ENCODE data around the gene LMF1.

Gene LMF1

DNA sequence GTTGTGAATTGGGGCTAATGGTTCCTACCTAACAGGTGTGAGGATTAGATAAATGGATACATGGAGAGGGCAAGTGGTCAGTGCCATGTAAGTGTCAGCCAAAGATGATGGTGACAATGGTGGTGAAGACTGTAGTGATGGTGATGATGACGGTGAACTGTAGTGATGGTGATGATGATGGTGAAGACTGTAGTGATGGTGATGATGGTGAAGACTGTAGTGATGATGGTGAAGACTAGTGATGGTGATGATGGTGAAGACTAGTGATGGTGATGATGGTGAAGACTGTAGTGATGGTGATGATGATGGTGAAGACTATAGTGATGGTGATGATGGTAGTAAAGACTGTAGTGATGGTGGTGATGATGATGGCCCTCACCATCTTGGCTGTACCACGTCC, 152.2 kb downstream of the LMF1 start:
- H3K4me1 Mint-ChIP-seq = peaks cover 10% of the 10 kb centered on the region
- H3K36me3 Mint-ChIP-seq = no peaks in the 10 kb centered on the region
- ATAC-seq = no peak
- peaks cover 21% of the 10 kb centered on the region for H3K27me3 Mint-ChIP-seq
- H3K4me3 Mint-ChIP-seq = no peak overlapping the region
- H3K9me3 Mint-ChIP-seq = no peaks in the 10 kb centered on the region
- no peak overlapping the region for H3K27ac Mint-ChIP-seq

DNA sequence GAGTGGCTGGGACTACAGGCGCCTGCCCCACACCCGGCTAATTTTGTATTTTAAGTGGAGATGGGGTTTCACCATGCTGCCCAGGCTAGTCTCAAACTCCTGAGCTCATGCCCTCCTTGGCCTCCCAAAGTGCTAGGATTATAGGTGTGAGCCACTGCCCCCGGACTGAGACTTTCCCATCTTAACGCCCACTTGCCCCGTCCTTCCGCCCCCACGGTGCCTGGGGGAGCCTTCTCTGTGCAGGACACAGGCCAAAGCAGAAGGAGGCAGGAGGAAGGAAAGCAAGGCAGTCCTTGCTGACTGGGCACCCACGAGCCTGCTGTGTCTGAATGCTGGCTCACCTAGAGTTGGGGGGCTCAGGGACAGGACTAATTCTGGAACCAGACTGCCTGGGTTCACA, 152.7 kb downstream of the LMF1 start:
- peaks cover 21% of the 10 kb centered on the region for H3K27me3 Mint-ChIP-seq
- no peak overlapping the region for H3K27ac Mint-ChIP-seq
- no peaks in the 10 kb centered on the region for H3K36me3 Mint-ChIP-seq
- ATAC-seq = no peak
- peaks cover 10% of the 10 kb centered on the region for H3K4me1 Mint-ChIP-seq
- no peaks in the 10 kb centered on the region for H3K9me3 Mint-ChIP-seq
- H3K4me3 Mint-ChIP-seq = no peak overlapping the region

DNA sequence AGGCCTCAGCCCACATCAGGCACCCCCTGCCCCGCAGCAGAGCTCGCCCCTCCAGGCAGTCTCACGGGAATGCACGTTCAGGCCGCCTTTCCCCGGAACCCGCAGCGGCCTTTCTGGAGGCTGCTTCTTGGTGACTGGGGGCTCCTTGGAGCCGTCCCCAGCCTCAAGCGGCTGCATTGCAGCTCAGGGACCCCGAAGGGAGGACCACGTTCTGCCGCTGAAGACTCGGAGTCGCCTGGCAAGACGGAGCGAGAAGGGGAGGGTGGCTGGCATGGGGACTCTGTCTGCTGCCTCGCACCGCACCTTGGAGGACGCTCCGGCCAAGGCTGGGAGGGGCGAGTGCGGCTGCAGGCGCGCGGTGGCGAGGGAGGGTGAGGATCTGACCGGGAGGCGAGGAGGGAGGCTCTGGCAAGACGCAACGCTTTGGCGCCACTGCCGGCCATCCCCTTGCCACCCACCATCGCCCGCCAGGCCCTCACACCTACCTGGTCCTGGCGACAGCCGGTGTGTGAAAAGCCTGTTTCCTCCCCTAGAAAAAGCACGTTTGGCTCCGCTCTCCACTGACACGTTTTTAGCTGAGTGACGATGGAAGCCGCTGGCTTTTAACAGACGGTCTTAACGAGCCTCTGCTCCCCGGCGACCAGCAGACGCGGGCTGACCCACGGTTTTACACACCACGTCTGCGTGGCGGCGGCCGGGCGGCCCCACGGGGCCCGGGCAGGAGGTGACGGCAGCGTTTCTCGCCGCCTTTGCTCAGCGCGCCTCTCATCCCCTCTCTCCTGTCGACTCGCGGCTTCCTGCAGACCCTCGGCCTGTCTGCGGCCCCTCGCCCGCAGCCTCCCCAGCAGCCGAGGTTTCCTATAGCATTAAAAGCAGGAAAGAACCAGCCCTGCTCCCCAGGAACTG, 153.5 kb downstream of the LMF1 start:
- H3K4me1 Mint-ChIP-seq = peaks cover 10% of the 10 kb centered on the region
- H3K4me3 Mint-ChIP-seq = no peak overlapping the region
- no peak overlapping the region for H3K27ac Mint-ChIP-seq
- H3K9me3 Mint-ChIP-seq = peaks cover under 1% of the 10 kb centered on the region
- no peak for ATAC-seq
- peaks cover 2% of the 10 kb centered on the region for H3K36me3 Mint-ChIP-seq
- peaks cover 23% of the 10 kb centered on the region for H3K27me3 Mint-ChIP-seq

DNA sequence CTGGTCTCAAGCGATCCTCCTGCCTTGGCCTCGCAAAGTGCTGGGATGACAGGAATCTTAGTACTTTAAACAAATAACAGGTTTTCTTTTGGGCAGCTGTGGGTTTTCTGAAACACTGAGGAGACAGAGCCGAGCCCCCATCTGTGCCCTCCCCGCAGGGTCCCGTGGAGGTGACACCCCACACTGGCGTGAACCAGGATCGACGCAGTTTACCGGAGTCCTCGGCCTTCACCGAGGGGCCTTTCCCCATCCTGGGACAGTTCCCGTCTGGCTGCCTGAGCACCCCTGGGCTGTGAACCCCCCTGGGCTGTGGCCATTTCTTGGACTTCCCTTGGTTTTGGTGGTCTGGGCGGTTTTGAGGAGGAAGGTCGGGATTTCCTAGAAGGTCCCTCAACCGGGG, 154.9 kb downstream of the LMF1 start:
- ATAC-seq = no peak
- peaks cover 13% of the 10 kb centered on the region for H3K4me1 Mint-ChIP-seq
- H3K9me3 Mint-ChIP-seq = peaks cover 3% of the 10 kb centered on the region
- peaks cover 30% of the 10 kb centered on the region for H3K27me3 Mint-ChIP-seq
- H3K27ac Mint-ChIP-seq = no peak overlapping the region
- H3K4me3 Mint-ChIP-seq = no peak overlapping the region
- H3K36me3 Mint-ChIP-seq = peaks cover 6% of the 10 kb centered on the region

DNA sequence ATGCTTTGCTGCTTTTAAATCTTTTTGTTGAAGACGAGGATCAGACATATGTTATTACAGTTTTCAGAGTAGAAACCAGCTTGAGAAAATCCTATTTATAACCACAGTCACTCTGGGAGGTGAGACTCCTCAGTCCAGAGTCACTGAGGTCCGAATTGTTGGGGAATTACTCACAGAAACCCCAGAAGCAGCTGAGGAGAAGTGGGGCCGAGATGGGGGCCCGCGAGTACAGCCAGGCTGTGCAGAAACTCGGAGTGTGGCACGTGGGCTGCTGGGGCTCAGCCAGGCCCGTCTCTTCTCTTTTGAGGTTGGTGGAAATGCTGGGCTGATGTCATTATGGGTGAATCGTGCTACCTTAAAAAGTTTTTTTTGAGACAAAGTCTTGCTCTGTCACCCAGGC, 155.8 kb downstream of the LMF1 start:
- H3K4me1 Mint-ChIP-seq = peaks cover 12% of the 10 kb centered on the region
- no peak overlapping the region for H3K27ac Mint-ChIP-seq
- no peak overlapping the region for H3K4me3 Mint-ChIP-seq
- peaks cover 3% of the 10 kb centered on the region for H3K9me3 Mint-ChIP-seq
- ATAC-seq = no peak
- peaks cover 6% of the 10 kb centered on the region for H3K36me3 Mint-ChIP-seq
- peaks cover 38% of the 10 kb centered on the region for H3K27me3 Mint-ChIP-seq

DNA sequence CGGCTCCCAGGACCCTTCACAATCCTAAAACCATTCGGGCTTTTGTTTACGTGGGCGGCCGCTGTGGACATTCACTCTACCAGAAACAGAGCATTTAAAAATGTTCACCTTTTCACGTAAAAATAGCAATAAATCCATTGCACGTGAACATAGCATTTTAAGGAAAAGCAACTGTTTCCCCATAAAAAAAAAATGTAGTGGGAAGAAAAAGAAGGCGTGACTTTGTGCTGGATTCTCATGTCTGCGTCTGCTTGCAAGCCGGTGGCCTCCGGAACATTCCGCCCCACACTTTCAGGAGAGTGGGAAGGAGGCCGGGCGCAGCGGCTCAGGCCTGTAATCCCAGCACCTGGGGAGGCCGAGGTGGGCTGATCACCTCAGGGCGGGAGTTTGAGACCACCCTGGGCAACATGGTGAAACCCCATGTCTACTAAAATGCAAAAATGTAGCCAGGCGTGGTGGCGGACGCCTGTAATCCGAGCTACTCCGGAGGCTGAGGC, 156.8 kb downstream of the LMF1 start:
- Mint-ChIP-seq H3K27me3 (peaks cover 49% of the 10 kb centered on the region), H3K36me3 (peaks cover 6% of the 10 kb centered on the region), H3K4me3 (no peak overlapping the region), H3K27ac (no peak overlapping the region), H3K9me3 (peaks cover 3% of the 10 kb centered on the region), H3K4me1 (peaks cover 6% of the 10 kb centered on the region)
- ATAC-seq = no peak

DNA sequence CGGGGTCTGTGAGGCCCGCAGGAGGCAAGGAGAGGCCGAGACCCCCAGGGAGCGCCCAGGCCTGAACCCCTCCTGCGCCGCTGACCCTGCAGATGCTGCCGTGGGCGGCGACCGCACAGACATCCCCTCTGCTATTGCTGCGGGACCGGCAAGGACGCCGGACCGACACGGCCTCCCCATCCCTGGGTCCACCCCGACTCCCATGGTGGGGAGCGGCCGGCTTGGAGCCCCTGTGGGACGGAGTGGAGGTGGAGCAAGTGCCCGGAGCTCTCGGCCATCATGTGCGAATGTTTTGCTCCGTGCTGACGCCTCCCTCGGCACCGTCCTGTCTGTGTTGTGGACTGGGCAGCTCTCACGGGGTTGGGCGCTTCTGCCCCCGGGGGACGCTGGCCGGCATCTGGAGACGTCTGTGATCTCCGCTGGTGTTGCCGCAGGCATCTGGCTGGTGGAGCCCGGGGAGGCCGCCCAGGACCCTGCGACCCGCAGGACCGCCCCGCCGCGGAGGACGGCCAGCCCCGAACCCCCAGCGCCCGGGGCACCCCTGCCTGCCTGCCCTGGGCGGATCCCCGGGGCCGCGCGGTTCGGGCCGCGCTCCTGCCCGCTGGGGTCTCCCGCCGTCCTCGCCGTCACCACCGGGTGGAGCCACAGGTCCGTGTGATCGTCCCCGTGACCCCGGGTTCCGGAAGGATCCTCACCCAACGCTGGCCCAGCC, 157.4 kb downstream of the LMF1 start:
- peaks cover 3% of the 10 kb centered on the region for H3K9me3 Mint-ChIP-seq
- H3K36me3 Mint-ChIP-seq = peaks cover 6% of the 10 kb centered on the region
- H3K4me3 Mint-ChIP-seq = peak overlapping the region; percentile 35
- peaks cover 55% of the 10 kb centered on the region for H3K27me3 Mint-ChIP-seq
- ATAC-seq = peak; percentile 74
- H3K4me1 Mint-ChIP-seq = peaks cover 8% of the 10 kb centered on the region
- H3K27ac Mint-ChIP-seq = no peak overlapping the region

DNA sequence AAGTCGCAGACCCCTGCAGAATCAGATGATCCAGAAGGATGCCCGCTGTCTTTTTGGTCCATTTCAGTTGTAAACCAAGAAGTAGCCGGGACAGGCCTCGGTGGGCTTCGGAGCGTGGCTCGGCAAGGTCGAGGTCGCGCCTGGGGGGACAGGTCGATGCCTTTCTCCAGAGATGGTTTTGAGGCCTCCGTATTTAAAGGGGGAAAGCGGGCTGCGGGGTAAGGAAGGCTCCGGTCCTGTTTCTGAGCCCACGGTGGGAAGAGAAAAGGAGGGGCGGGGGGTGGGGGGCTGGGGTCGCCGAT, 162.7 kb downstream of the LMF1 start:
- Mint-ChIP-seq H3K36me3 (peaks cover 6% of the 10 kb centered on the region), H3K9me3 (peaks cover 3% of the 10 kb centered on the region), H3K4me3 (peak overlapping the region; percentile 89)

DNA sequence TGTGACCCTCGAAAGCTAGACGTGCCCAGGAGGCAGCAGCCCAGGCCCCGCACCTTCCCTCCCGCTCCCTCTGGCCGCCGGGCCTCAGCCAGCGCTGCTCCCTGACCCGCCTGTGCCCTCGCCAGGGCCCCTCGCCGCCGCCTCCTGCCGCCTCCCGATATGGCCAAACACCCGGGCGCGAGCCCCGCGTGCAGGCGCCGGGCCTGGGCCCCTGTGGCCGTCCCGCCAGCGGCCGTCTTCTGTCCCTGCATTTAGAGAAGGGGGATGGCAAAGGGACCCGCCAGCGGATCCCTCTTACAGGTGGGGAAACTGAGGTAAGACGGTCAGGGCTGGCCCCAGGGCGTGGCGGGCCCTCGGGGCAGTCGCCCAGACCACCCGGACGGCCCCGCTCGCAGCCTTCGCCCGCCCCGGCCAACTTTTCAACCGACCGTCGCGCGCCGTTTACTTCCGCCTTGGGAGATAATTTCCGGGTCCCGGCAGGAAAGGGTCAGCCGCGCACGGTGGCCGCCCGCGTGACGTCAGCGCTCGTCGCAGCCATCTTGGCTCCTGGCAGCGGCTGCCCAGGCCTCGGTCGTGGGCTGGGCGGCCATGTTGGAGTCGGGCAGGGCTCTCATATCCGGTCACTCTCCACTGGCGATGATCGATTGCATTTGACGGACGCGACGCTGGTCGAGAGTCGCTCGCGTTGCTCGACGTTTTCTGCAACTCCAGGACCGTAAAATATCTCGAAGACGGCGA, 163.3 kb downstream of the LMF1 start:
- H3K27me3 Mint-ChIP-seq = peaks cover 59% of the 10 kb centered on the region
- H3K4me3 Mint-ChIP-seq = peak overlapping the region; percentile 89
- peak overlapping the region; percentile 91 for H3K27ac Mint-ChIP-seq
- peaks cover 16% of the 10 kb centered on the region for H3K4me1 Mint-ChIP-seq
- H3K36me3 Mint-ChIP-seq = peaks cover 6% of the 10 kb centered on the region
- peak; percentile 95 for ATAC-seq
- H3K9me3 Mint-ChIP-seq = peaks cover 3% of the 10 kb centered on the region

More for the DNA sequence above, 162.7 kb downstream of the LMF1 start:
- H3K4me1 Mint-ChIP-seq = peaks cover 16% of the 10 kb centered on the region
- ATAC-seq = no peak
- peak overlapping the region; percentile 91 for H3K27ac Mint-ChIP-seq
- peaks cover 63% of the 10 kb centered on the region for H3K27me3 Mint-ChIP-seq

DNA sequence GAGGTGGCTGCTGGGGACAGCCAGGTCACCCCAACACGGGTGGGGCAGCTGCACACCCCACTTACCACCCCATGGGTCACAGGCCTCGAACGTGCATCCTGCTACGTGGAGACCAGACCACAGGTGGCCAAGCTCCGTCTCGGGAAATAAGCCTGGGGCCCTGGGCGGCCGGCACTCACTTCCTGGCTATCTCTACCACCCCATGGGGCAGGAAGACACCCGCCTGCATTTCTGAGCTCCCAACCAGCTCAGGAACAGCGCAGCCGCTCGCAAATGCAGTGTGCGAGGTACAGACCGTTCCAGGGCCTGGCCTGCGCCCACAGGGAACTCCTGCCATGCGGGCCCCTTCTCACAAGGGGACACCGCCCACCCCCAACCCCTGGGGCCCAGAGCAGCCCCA, 165.3 kb downstream of the LMF1 start:
- H3K36me3 Mint-ChIP-seq = no peaks in the 10 kb centered on the region
- no peaks in the 10 kb centered on the region for H3K9me3 Mint-ChIP-seq
- H3K27me3 Mint-ChIP-seq = peaks cover 47% of the 10 kb centered on the region
- peaks cover 11% of the 10 kb centered on the region for H3K4me1 Mint-ChIP-seq
- H3K4me3 Mint-ChIP-seq = no peak overlapping the region
- ATAC-seq = no peak
- no peak overlapping the region for H3K27ac Mint-ChIP-seq

DNA sequence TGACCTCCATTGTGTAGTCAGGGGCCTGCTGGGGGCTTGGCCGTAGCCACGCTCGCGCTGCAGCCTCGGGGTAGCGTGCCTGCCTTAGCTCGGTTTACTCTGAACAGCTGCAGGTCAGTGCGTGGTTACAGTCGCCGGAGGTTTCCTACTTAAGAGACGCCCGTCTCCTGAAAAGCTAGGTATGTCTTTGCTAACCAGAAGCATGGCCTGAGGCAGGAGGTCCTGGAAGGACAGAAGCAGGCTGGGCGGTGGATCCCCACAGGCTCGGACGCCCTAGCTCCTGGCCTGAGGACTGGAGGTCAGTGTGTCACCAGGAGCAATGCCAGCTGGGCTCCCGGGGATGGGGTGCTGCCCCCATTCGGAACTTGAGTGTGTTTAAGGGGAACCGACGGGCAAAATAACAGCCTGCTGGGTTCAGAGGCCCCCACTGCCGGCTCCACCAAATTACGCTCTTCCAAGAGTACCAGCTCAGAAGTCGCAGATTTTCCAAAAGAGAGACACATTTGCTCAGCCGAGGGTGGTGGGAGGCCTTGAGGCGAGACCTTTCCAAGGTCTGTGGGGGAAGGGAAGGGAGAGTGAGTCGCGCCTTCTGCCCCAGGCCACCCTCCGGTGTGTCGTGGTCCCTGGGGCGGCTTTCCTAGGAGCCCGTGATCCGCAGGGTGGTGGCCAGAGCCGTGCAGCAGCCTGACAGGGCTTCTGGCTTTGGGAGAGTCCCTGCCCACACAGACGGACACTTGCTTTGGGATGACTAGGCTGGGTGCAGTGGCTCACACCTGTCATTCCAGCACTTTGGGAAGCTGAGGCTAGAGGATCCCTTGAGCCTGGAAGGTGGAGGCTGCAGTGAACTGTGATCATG, 166.4 kb downstream of the LMF1 start:
- Mint-ChIP-seq H3K9me3 (no peaks in the 10 kb centered on the region), H3K4me1 (peaks cover 11% of the 10 kb centered on the region), H3K36me3 (no peaks in the 10 kb centered on the region), H3K27me3 (peaks cover 36% of the 10 kb centered on the region), H3K27ac (no peak overlapping the region), H3K4me3 (no peak overlapping the region)
- ATAC-seq = no peak

DNA sequence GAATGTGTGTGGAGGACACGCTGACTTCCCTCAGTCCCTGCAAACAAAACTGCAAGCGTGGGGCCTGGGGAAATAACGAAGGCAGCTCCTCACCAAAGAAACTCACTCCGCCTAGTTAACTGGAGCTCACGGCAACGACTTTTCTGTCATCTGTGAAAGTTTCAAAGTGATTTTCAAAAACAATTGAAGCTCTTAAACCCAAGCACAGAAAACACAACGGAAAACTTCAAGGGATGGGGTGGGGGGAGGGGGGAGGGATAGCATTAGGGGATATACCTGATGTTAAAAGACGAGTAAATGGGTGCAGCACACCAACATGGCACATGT, 167.1 kb downstream of the LMF1 start:
- Mint-ChIP-seq H3K36me3 (peaks cover under 1% of the 10 kb centered on the region), H3K27ac (no peak overlapping the region), H3K9me3 (no peaks in the 10 kb centered on the region), H3K4me1 (peaks cover 15% of the 10 kb centered on the region), H3K4me3 (no peak overlapping the region), H3K27me3 (peaks cover 33% of the 10 kb centered on the region)
- ATAC-seq = no peak
